ENCODE measurements around the gene TNNI3K. TPM values are rescaled to one million over a fixed set of nuclear protein-coding genes. Genes with fewer than 3 reads are reported as not detected.

Gene TNNI3K
- total and polyA plus RNA-seq, 2 of the 8 experiments (the other 6 are each of a cell fraction or from before 2014, with no cell fraction given): 0.41 to 0.48 TPM

DNA sequence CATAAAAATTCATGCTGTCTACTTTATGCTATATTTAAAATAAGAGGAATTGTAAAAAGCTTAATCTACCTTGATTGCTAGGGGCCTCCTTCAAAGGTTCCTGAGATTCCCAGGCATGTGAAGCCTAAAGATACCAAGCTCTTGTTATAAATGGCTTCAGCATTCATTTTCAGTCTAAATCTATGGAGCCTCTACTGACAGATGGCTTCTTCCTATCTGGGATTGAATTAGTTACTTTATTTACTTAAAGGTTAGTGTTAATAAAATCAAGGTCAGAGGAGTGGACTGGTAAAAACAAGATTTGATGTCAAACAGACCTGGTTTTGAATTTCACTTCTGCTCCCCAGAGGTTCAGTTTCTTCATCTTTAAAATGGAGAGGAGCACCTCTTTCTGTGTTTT lies 93.7 kb downstream of the TNNI3K start:
- POLR2A ChIA-PET (ENCODE audit: partially characterized antibody): no interaction called here
- DNase-seq (ENCODE audit: low read depth in 1 of 2, low spot score in 2 of 2) (no peak), FAIRE-seq (no peak)
- Histone ChIP-seq H3K9me3 (ENCODE audit: insufficient read depth in 2 of 2, low read depth in 1 of 2, low read length in 1 of 2) (no peaks in the 10 kb centered on the region), H2AK5ac (ENCODE audit: low read depth, low read length) (no peak overlapping the region), H2BK15ac (ENCODE audit: low read length) (no peak overlapping the region), H3K23me2 (ENCODE audit: low read depth, low read length) (no peaks in the 10 kb centered on the region), H2BK20ac (ENCODE audit: low read length) (no peak overlapping the region), H3K36me3 (ENCODE audit: control insufficient read depth in 2 of 4, insufficient read depth in 4 of 4, low read length in 3 of 4) (no peaks in the 10 kb centered on the region), H3K27me3 (replicated peaks in 1 of 4; ENCODE audit: control insufficient read depth in 3 of 4, extremely low read depth in 1 of 4, insufficient read depth in 3 of 4, low read length in 3 of 4) (no peaks in the 10 kb centered on the region), H4K5ac (ENCODE audit: insufficient read length, low read depth, low read length) (no peak overlapping the region), H3K14ac (ENCODE audit: insufficient read length) (no peak overlapping the region), H3K4me1 (replicated peaks in 1 of 4; ENCODE audit: control insufficient read depth in 3 of 4, insufficient read depth in 4 of 4, low read length in 3 of 4) (no peaks in the 10 kb centered on the region), H3K18ac (ENCODE audit: extremely low read depth, low read length) (no peak overlapping the region), H3K4me2 (ENCODE audit: insufficient read depth in 1 of 2, low read depth in 2 of 2, low read length in 2 of 2) (no peak overlapping the region), H2BK12ac (ENCODE audit: low read depth, low read length) (no peak overlapping the region), H3K79me1 (ENCODE audit: low read depth, low read length) (no peaks in the 10 kb centered on the region), H3K4me3 (ENCODE audit: extremely low read depth in 1 of 4, insufficient read depth in 2 of 4, low read depth in 3 of 4, low read length in 4 of 4) (no peak overlapping the region), H4K8ac (ENCODE audit: extremely low read depth, insufficient read depth, low read length) (no peak overlapping the region), H3K23ac (ENCODE audit: insufficient read length) (no peak overlapping the region), H3K27ac (ENCODE audit: low read depth, low read length) (no peak overlapping the region), H4K20me1 (replicated peaks in 1 of 2; ENCODE audit: control insufficient read depth in 1 of 2, insufficient read depth in 2 of 2, low read length in 2 of 2) (no peaks in the 10 kb centered on the region), H4K91ac (replicated peaks; ENCODE audit: insufficient read length, low read length) (no peak overlapping the region), H3K79me2 (ENCODE audit: control insufficient read depth in 1 of 2, insufficient read depth in 2 of 2, low read length in 2 of 2) (no peaks in the 10 kb centered on the region), H2AFZ (ENCODE audit: low read length) (no peak overlapping the region), H3K4ac (replicated peaks; ENCODE audit: insufficient read length, low read depth, low read length) (no peak overlapping the region), H2BK5ac (ENCODE audit: low read depth, low read length) (no peak overlapping the region), H2BK120ac (replicated peaks; ENCODE audit: low read depth, low read length) (no peak overlapping the region), H3K9ac (replicated peaks in 1 of 4; ENCODE audit: extremely low read depth in 1 of 4, low read depth in 3 of 4, low read length in 3 of 4) (no peak overlapping the region), H3K56ac (replicated peaks; ENCODE audit: insufficient read length, low read depth, low read length) (no peak overlapping the region)
- CTCF ChIA-PET (ENCODE audit: partially characterized antibody): no interaction called here
- TF ChIP-seq SRF (IDR thresholded peaks at IDR 0.05; ENCODE audit: low read depth, low read length) (no peak), YY1 (IDR thresholded peaks at IDR 0.05; ENCODE audit: low read depth, low read length) (no peak), E2F6 (IDR thresholded peaks at IDR 0.05) (no peak), USF2 (IDR thresholded peaks at IDR 0.05; ENCODE audit: low read length) (no peak), TAF1 (IDR thresholded peaks at IDR 0.05; ENCODE audit: low read depth, low read length) (no peak)

Measured in H1 (cell line).